ENCODE data around the gene ZPBP2.

DNA sequence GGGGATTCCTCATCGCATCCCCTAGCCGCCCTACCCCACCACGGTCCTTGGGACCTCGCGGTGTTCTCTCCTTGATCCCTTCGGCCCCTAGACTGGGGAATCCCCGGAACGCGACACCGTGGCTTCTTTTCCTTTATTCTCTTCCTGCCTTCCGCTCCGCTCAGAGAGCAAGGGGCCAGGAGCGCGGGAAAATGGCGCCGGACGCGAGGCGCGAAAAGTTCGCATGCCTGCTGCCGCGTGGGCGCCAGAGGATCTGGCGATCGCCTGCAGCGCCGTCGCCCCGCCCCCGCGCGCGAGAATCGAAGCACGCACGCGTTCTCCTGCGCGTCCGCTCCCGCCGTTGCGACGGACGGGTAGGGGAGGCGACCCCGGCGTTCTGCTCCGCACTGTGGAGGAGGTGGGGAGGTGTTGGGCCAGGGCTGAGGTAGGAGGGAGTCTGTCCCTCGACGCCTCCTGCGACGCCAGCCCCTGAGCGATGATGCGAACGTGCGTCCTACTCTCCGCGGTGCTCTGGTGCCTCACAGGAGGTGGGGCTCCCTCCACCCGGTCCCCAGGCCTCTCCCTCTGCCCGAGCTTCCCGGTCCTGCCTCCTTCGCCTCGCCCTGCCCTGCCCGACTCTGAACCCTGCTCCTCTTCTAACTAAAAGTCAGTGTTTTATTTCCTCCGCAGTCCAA is at the start of gene ZPBP2:
- no peak for TF ChIP-seq TOX (CRISPR knock-in tag; IDR thresholded peaks at IDR 0.05; ENCODE audit: borderline replicate concordance)
- TF ChIP-seq, protein P1, sequence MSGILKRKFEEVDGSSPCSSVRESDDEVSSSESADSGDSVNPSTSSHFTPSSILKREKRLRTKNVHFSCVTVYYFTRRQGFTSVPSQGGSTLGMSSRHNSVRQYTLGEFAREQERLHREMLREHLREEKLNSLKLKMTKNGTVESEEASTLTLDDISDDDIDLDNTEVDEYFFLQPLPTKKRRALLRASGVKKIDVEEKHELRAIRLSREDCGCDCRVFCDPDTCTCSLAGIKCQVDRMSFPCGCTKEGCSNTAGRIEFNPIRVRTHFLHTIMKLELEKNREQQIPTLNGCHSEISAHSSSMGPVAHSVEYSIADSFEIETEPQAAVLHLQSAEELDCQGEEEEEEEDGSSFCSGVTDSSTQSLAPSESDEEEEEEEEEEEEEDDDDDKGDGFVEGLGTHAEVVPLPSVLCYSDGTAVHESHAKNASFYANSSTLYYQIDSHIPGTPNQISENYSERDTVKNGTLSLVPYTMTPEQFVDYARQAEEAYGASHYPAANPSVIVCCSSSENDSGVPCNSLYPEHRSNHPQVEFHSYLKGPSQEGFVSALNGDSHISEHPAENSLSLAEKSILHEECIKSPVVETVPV (CRISPR knock-in tag; IDR thresholded peaks at IDR 0.05): no peak
- TF ChIP-seq, protein P2, sequence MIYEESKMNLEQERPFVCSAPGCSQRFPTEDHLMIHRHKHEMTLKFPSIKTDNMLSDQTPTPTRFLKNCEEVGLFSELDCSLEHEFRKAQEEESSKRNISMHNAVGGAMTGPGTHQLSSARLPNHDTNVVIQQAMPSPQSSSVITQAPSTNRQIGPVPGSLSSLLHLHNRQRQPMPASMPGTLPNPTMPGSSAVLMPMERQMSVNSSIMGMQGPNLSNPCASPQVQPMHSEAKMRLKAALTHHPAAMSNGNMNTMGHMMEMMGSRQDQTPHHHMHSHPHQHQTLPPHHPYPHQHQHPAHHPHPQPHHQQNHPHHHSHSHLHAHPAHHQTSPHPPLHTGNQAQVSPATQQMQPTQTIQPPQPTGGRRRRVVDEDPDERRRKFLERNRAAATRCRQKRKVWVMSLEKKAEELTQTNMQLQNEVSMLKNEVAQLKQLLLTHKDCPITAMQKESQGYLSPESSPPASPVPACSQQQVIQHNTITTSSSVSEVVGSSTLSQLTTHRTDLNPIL (CRISPR knock-in tag; IDR thresholded peaks at IDR 0.05; ENCODE audit: low read depth): no peak

All from SK-N-SH treated with all-trans-retinoic acid at 6 μM for 48 hours (cell line).